IPS-NIHi11 (cell line): Measurements from ENCODE around the gene NOX4.
"Not testable (repeated sequence)": the region's sequence is repeated elsewhere in the genome, so short reads cannot be mapped to it uniquely, and the experiment has no call there.

ENCODE experiments used
- DNase-seq: peaks from one replicate; pipeline ENCODE4 v3.0.0; 2012; ENCODE audit warnings: mixed read lengths, low spot score

Gene NOX4

DNA sequence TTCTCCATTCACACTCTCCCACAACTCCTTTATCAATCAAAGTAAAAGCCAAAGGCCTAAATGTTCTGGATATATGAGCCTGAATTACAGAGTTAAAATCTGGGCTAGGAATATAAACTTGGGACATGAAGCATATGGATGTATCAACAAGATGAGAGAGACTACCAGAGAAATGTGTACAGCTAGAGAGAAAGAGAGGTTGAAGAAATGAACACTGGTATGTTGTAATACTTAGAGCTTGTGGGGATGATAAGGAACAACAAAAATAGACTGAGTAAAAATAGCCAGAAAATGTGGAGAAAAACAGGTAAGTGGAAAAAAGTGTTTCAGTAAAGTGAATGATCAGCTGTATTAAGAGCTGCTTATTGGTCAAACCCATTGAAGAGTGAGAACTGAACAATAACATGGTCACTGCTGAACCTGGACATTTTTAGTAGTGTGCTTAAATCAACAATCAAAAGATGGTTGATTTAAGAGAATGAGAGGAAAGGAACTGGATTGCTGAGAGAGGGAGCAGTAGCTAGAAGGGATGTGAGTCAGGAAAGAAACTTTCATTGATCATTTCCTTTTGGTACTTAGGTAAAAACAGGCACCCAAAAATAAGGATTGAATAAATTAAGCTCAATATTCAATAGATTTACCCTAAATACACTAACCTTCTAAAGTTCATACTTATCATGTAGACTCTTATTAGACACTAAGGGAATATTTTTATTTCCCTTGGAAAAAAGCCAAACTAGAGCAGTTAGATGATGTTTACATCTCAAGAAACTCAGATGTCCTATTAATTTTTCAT lies 111.0 kb downstream of the NOX4 start:
- DNase-seq, result not testable (repeated sequence)

DNA sequence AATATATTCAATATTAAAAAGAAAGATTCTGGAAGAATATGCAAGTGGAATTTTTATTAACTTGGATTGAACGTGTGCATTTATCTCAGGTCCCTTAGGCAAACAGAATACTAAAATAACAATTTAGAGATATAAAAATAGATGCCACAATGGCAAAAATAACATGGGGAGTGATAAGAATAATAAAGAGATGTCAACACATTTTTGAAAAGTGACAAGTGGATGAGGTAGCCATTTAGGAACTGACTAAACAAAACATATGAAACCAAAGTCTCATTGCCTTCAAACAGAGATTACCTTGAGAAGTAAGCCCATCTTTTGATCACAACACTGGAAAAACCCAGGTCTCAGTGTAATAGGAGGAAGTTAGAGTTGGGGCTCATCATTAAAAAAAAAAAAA lies 112.2 kb downstream of the NOX4 start:
- not testable (repeated sequence) for DNase-seq

- DNase-seq, result not testable (repeated sequence)
Measured at GRCh38 chr11:89369356-89369755, 121.8 kb downstream of the NOX4 start.

- not testable (repeated sequence) for DNase-seq
Measured at GRCh38 chr11:89364856-89365255, 126.3 kb downstream of the NOX4 start.

- no peak for DNase-seq
Measured at GRCh38 chr11:89361734-89362133, 129.4 kb downstream of the NOX4 start.

- DNase-seq, result not testable (repeated sequence)
Measured at GRCh38 chr11:89359208-89359607, 132.0 kb downstream of the NOX4 start.

DNA sequence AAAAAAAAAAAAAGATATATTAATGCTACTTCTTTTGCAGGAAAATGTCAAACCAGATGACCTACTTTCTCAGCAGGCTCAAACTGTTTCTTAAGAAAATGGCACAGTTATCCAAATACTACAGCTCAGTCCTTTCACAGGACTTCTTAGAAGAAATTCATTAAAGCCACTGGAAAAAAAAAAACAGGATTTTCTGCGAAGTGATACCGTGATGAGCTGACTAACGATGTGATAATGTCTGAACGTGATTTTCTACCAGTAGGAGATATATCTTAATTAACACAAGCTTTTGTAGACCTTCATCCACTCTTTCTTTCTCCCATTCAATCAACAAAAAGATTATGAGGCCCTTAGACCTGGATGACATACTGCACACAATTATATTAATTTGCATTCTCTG lies 132.4 kb downstream of the NOX4 start:
- DNase-seq, result no peak

DNA sequence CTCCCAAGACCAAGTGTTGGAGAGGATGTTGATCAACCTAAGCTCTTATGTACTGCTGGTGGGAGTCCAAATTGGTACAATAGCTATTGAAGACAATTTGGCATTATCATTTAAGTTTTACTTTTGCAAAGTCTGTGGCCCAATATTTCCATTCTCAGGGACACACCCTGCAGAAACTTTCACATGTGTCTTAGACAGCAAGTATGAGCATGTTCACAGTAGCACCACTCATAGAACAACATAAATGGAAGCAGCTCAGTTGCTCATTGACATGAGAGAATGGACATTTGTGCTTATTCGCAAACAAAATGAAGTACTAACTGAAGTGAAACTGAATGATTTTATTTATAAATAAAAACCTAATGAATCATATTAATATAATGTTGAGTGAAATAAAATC lies 135.5 kb downstream of the NOX4 start:
- DNase-seq, result no peak

GRCh38 chr11:89354513-89354912 lies 136.7 kb downstream of the NOX4 start:
- DNase-seq, result not testable (repeated sequence)

DNA sequence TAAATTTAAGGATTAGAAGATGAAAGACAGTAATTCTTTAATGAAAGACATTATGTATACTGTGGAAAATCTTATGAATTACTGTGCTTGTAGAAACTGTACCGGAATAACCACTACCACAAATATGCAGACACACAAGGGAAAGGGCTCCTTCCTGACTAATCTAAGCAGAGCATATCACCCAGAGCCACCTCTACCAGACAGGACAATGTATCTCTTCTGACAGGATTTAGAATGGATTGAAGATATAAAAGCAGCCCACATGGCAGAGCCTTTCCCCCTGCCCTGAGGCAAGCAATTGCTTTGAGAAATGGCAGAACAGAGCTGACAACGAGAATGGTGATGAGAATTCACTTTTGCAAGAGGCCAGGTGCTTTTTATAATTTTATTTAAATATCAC lies 144.1 kb downstream of the NOX4 start:
- no peak for DNase-seq

DNA sequence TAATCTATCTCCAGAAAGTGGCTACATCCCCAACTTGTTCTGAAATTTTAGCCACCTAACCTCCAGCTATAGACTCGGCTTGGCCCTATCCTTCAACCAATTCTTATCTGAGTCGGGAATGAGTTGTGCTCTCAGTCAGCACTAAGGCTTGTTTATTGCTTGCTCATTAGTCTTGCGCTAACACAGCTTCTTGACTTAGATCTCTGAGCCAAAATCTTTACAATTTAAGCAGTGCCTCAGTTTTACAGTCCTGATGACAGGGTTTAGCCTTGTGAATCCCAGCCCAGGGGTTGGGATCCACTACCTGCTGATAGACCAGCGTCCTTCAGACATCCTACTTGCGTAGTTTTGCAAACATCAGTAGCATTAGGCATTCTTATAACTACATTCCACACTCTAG lies 144.6 kb downstream of the NOX4 start:
- no peak for DNase-seq

DNA sequence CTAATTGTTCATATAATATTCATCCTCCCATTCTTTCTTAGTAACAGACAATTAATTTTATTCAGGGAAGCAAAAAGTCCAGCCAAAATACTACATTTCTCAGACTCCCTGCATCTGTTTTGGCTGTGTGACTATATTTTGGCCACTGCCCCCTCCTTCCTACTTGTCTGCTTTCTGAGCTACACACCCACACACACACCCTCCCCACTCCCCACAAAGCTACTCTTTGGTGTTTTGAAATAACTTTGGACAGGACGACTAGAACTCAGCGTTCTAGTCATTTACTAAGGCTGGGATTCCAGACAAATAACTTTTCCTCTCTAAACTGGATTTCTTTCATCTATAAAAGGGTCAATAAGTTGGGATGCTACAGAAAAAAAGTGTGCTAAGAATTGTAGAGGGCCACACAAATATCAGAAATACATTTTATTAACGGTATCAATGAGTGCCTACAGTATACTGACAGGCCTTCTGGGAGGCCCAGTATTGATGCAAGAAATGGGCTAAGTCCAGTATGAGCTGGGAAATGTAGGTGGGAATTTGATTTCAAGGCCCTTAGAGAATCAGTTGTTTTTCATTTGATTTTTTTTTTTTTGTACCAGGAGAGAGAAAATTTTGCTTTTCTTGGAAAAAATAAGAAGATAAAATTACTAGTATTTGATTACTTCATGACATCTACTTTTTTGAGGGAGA lies 148.1 kb downstream of the NOX4 start:
- not testable (repeated sequence) for DNase-seq

DNA sequence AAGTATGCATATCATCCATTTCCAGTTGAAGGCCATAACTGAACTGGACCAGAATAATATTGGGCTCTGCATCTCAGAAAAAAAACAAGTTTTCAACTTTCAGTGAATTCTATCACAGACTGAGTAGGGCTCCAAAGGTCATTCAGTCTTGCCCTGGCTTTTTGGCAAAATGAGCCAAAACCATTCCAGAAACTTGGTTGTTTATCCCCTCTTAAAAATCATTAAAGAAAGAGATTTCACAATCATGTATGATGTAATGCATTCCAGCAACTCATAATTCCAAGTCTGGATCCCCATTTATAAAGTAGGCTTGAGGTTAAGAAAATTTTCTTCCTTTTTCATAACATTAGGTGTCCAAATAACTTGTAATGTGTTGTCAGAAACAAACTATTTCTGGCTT lies 150.7 kb downstream of the NOX4 start:
- not testable (repeated sequence) for DNase-seq

- not testable (repeated sequence) for DNase-seq
Measured at GRCh38 chr11:89338073-89338472, 153.1 kb downstream of the NOX4 start.

DNA sequence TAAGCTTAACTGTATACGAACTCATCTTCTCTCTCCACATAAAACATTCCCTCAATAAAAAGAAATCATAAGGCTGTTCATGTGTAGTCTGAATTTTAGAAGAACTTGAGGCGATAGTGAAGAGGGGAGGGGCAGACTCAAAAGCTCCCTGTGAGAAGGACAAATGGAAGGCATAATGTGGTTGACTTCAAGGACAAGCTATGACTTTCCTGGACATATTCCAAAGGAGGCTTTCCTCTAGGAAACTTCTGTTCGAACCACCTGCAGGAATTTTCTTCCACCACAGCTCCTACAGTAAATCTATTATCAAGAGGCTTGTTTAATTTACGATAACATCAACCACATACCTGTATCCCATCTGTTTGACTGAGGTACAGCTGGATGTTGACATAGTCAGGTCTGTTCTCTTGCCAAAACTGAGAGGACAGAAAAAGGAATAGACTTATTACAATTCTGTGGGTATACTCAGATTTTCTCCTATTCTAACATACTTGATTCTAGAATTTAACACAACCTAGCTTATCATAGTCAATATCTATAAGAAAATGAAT lies 154.0 kb downstream of the NOX4 start:
- DNase-seq, result not testable (repeated sequence)

GRCh38 chr11:89333704-89334103 lies 157.5 kb downstream of the NOX4 start:
- DNase-seq, result peak; percentile 6

GRCh38 chr11:89331940-89332339 lies 159.2 kb downstream of the NOX4 start:
- DNase-seq, result not testable (repeated sequence)

- peak; percentile 3 for DNase-seq
Measured at GRCh38 chr11:89327885-89328284, 163.3 kb downstream of the NOX4 start.

GRCh38 chr11:89321401-89321800 lies 169.8 kb downstream of the NOX4 start:
- no peak for DNase-seq

- not testable (repeated sequence) for DNase-seq
Measured at GRCh38 chr11:89310607-89311006, 180.6 kb downstream of the NOX4 start.

DNA sequence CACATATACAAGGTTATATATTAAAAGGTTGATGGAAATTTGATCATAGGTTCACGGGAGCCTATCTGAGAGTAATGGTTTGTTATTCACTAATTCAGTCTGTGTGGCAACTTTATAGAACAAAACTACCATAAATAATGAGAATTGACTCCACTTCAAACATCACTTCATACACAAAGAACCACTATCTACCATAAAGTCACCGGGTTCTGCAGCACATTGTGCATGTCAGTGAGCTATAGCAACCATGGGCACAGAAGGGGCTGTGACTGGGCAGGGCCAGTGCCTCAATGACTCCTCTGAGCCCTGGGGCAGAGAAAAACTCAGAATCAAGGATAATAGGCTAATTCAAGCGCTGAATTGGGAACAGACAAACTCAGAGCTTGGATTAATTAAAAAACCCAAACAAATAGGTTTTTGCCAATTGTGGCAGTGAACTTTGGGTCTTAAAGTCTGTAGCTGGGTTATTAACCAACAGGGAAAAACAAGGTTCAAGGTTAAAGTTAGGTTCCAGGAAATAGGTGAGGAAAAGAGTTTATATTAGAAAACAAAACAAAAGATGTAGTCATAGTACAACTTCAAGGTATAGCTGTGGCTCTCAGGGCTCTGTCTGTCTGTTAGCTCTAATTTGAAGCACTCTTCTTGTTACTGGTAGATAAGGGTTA lies 181.7 kb downstream of the NOX4 start:
- DNase-seq, result not testable (repeated sequence)

- DNase-seq, result not testable (repeated sequence)
Measured at GRCh38 chr11:89308272-89308671, 182.9 kb downstream of the NOX4 start.
